ENCODE results near the gene DSG2. TPM values are rescaled to one million over a fixed set of nuclear protein-coding genes. Genes with fewer than 3 reads are reported as not detected.

The DSG2 gene
- total and polyA plus RNA-seq, 2 of the 4 experiments (the other 2 are of a cell fraction): 1.8 to 2.3 TPM

DNA sequence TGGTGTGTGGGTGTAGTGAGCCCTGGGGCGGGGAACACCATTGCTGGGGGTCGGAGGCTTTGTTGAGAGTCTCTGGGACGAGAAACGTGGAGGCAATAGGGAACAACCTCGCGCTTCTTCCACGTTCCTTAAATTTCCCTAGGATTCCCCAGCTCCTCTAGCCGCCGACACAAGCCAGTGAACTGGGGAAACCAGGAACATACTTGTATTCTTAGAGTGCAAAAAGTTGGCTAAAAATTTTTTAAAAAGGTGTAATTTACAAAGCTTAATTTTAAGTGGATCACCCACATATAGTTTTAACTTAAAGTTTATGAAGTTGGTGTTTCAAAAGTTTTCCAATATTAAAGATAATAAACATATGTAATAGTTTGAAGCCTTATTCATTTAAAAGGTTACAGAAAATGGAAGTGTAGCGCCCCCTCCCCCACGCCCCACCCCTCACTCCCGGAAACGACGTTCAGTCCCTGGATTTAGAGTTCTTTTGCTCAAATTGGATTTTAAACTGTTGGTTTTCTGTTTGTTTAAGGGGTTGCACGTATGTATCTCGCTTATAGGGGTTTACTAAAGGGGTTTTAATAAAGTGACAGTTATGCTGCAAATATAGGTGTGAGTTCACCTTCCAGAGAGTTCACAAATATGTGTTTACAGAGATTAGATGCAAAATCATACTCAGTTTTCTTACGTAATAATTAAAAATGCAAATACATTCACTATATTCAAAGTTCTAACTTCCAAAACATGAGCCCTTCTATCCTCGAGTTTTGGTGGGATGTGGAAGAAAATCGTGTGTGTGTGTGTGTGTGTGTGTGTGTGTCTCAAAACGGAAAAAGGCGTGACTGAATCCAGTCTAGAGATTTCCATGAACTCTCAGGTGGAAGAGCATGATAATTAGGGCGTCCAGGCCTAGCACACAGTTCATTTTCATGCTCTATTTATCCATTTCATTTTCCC is 872 bp downstream of the DSG2 start:
- Histone ChIP-seq H3K27ac (ENCODE audit: insufficient read depth, low read length) (no peak overlapping the region), H2BK15ac (ENCODE audit: low read depth, low read length) (no peak overlapping the region), H3K4me2 (ENCODE audit: low read depth, low read length) (peak overlapping the region; percentile 65), H3K14ac (replicated peaks; ENCODE audit: low read depth, low read length) (no peak overlapping the region), H2AK9ac (replicated peaks; ENCODE audit: low read depth, low read length, poor library complexity) (peak overlapping the region; percentile 70), H4K8ac (ENCODE audit: low read depth in 2 of 2, low read length in 2 of 2) (no peak overlapping the region), H3K27me3 (ENCODE audit: control insufficient read depth, insufficient read depth, low read length) (peaks cover 9% of the 10 kb centered on the region), H2BK20ac (ENCODE audit: low read depth, low read length) (no peak overlapping the region), H4K20me1 (ENCODE audit: insufficient read depth, low read length) (no peaks in the 10 kb centered on the region), H2AK5ac (ENCODE audit: low read depth, low read length) (no peak overlapping the region), H2AFZ (replicated peaks; ENCODE audit: low read length, poor library complexity) (peak overlapping the region; percentile 87), H4K91ac (ENCODE audit: insufficient read depth, low read depth, low read length) (no peak overlapping the region), H3K56ac (ENCODE audit: extremely low read depth, insufficient read depth, low read length) (no peak overlapping the region), H3K9ac (ENCODE audit: low read depth, low read length) (no peak overlapping the region), H3K79me1 (ENCODE audit: low read depth in 1 of 2, low read length in 2 of 2) (no peaks in the 10 kb centered on the region), H2BK120ac (ENCODE audit: low read depth, low read length) (no peak overlapping the region), H3K4ac (ENCODE audit: low read depth, low read length) (no peak overlapping the region), H3K9me3 (ENCODE audit: control insufficient read depth, insufficient read depth, low read length) (no peaks in the 10 kb centered on the region), H3K18ac (ENCODE audit: low read depth, low read length) (no peak overlapping the region), H3K9me1 (ENCODE audit: insufficient read depth, low read length) (no peaks in the 10 kb centered on the region), H3K4me3 (ENCODE audit: insufficient read depth, low read depth, low read length) (peak overlapping the region; percentile 47), H3K36me3 (ENCODE audit: control insufficient read depth, insufficient read depth, low read length) (no peaks in the 10 kb centered on the region), H4K5ac (ENCODE audit: low read depth, low read length) (no peak overlapping the region), H3K23ac (ENCODE audit: low read depth, low read length) (no peak overlapping the region), H3K4me1 (ENCODE audit: control insufficient read depth, insufficient read depth, low read length) (no peaks in the 10 kb centered on the region), H2BK5ac (ENCODE audit: low read depth, low read length, poor library complexity, severe bottlenecking) (no peak overlapping the region)
- ATAC-seq (ENCODE audit: low read depth) (no peak), DNase-seq (no peak)
- POLR2A ChIA-PET (ENCODE audit: unreplicated experiment): no interaction called here
- no TSS peak for BruUV-seq (replicated peaks)
- dilution Hi-C loops (cut with HindIII; ENCODE audit: low sequenced_read_pairs, unreplicated experiment) (no loop called here), in situ Hi-C loops (cut with MboI; ENCODE audit: low sequenced_read_pairs) (no loop called here), intact Hi-C loops (cut with micrococcal nuclease) (no loop called here)
- WGBS, 2 experiments (ENCODE audit: extremely low coverage in 2 of 2, insufficient read length in 1 of 2): no CpG with 5 or more reads among the region's 22 CpGs
- CTCF ChIA-PET: no interaction called here
- TF ChIP-seq CHD1 (IDR thresholded peaks at IDR 0.05; ENCODE audit: low read depth, low read length) (no peak), BHLHE40 (IDR thresholded peaks at IDR 0.05; ENCODE audit: low read depth, low read length) (no peak), NFE2L2 (IDR thresholded peaks at IDR 0.05; ENCODE audit: low read depth, low read length) (no peak), MXI1 (IDR thresholded peaks at IDR 0.05; ENCODE audit: borderline replicate concordance, low read depth, low read length) (no peak), RAD21 (IDR thresholded peaks at IDR 0.05; ENCODE audit: low read length) (no peak), FOS (IDR thresholded peaks at IDR 0.05; ENCODE audit: low read depth, low read length) (no peak), SMC3 (IDR thresholded peaks at IDR 0.05; ENCODE audit: low read depth, low read length) (no peak), MAZ (IDR thresholded peaks at IDR 0.05; ENCODE audit: borderline replicate concordance, low read depth, low read length) (no peak)
- TF ChIP-seq, protein P1, sequence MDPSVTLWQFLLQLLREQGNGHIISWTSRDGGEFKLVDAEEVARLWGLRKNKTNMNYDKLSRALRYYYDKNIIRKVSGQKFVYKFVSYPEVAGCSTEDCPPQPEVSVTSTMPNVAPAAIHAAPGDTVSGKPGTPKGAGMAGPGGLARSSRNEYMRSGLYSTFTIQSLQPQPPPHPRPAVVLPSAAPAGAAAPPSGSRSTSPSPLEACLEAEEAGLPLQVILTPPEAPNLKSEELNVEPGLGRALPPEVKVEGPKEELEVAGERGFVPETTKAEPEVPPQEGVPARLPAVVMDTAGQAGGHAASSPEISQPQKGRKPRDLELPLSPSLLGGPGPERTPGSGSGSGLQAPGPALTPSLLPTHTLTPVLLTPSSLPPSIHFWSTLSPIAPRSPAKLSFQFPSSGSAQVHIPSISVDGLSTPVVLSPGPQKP (IDR thresholded peaks at IDR 0.05; ENCODE audit: borderline replicate concordance, low read depth, low read length): no peak
- TF ChIP-seq, protein P2, sequence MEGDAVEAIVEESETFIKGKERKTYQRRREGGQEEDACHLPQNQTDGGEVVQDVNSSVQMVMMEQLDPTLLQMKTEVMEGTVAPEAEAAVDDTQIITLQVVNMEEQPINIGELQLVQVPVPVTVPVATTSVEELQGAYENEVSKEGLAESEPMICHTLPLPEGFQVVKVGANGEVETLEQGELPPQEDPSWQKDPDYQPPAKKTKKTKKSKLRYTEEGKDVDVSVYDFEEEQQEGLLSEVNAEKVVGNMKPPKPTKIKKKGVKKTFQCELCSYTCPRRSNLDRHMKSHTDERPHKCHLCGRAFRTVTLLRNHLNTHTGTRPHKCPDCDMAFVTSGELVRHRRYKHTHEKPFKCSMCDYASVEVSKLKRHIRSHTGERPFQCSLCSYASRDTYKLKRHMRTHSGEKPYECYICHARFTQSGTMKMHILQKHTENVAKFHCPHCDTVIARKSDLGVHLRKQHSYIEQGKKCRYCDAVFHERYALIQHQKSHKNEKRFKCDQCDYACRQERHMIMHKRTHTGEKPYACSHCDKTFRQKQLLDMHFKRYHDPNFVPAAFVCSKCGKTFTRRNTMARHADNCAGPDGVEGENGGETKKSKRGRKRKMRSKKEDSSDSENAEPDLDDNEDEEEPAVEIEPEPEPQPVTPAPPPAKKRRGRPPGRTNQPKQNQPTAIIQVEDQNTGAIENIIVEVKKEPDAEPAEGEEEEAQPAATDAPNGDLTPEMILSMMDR (conservative IDR thresholded peaks at IDR 0.05; ENCODE audit: low read depth, low read length): no peak

Data from IMR-90 (cell line).